Endothelial cell of umbilical vein (primary cell): Measurements from ENCODE around the gene MCC. TPM values are rescaled to one million over a fixed set of nuclear protein-coding genes. Genes with fewer than 3 reads are reported as not detected.

Experiments
- BruUV-seq: library from RNA; stranded (reverse); fragments of 400-500 nt; replicated peaks from 2 replicates; lab custom pipeline; 2021; lab: Mats Ljungman, UMichigan
- CTCF ChIA-PET: fragments of 300-600, 350-600 bp; sonication (Branson Sonifier 250); formaldehyde crosslinking; loops from one replicate; lab custom pipeline; 2021; ENCODE audit warnings: antibody characterized with exemption, inconsistent platforms; lab: Charles Lee
- POLR2A ChIA-PET: fragments of 300-600, 350-600 bp; sonication (Branson Sonifier 250); formaldehyde crosslinking; loops from one replicate; lab custom pipeline; 2021; ENCODE audit warnings: antibody characterized with exemption, inconsistent platforms; lab: Charles Lee
- DNase-seq: peaks from one replicate; pipeline ENCODE4 v3.0.0-alpha.2; 2011; ENCODE audit warnings: low read depth, low spot score
- FAIRE-seq: peaks from 2 replicates; lab custom pipeline; 2011; peaks lifted over from hg19 to GRCh38; lab: Jason Lieb, UNC
- H2AFZ ChIP-seq: 2 replicates; pipeline ENCODE4 v1.6.0; 2012; ENCODE audit warnings: low read depth, low read length, control low read depth, inconsistent platforms
- H3K27ac ChIP-seq: 2 replicates; pipeline ENCODE4 v1.5.1; 2011; ENCODE audit warnings: low read depth, mild to moderate bottlenecking, control low read depth, low read length, moderate library complexity; ENCODE audit not compliant: insufficient read depth
- H3K27me3 ChIP-seq, 2 experiments: 2 replicates each; pipeline versions ENCODE4 v1.6.0 to v1.6.1; 2011; ENCODE audit warnings: low read length in 2 of 2, mixed read lengths in 1 of 2; ENCODE audit not compliant: control insufficient read depth in 2 of 2, insufficient read depth in 2 of 2
- H3K36me3 ChIP-seq, 2 experiments: 2 replicates in 1 of 2; 3 replicates in 1 of 2; pipeline ENCODE4 v1.5.1; 2011; ENCODE audit warnings: low read length in 2 of 2, mild to moderate bottlenecking in 1 of 2, moderate library complexity in 1 of 2; ENCODE audit not compliant: control insufficient read depth in 2 of 2, insufficient read depth in 2 of 2; ENCODE audit errors: extremely low read depth in 1 of 2
- H3K4me1 ChIP-seq: 3 replicates; pipeline ENCODE4 v1.5.1; 2011; ENCODE audit warnings: mild to moderate bottlenecking, low read length; ENCODE audit not compliant: control insufficient read depth, insufficient read depth; ENCODE audit errors: extremely low read depth
- H3K4me2 ChIP-seq: 2 replicates; pipeline ENCODE4 v1.6.1; 2011; ENCODE audit warnings: low read length, control low read depth, mixed read lengths; ENCODE audit not compliant: insufficient read depth
- H3K4me3 ChIP-seq, 3 experiments: fragments of 200-600 bp in 1 of 3; sonication (generic), shearing (Covaris generic) in 1 of 3; replicated peaks in 1 of 3; 2 replicates each; pipeline ENCODE4 v1.5.1; 2011 to 2016; ENCODE audit warnings: control low read depth in 3 of 3, low read length in 3 of 3, mild to moderate bottlenecking in 2 of 3, inconsistent platforms in 1 of 3, low read depth in 1 of 3, moderate library complexity in 1 of 3; ENCODE audit not compliant: insufficient read depth in 1 of 3
- H3K79me2 ChIP-seq: 2 replicates; pipeline ENCODE4 v1.6.0; 2012; ENCODE audit warnings: low read length, inconsistent platforms; ENCODE audit not compliant: control insufficient read depth, insufficient read depth
- H3K9ac ChIP-seq: replicated peaks from 2 replicates; pipeline ENCODE3; 2011; ENCODE audit warnings: low read length, control low read depth; ENCODE audit not compliant: insufficient read depth; ENCODE audit errors: extremely low read depth
- H3K9me1 ChIP-seq: replicated peaks from 3 replicates; pipeline ENCODE4 v1.6.0; 2011; ENCODE audit warnings: mild to moderate bottlenecking, low read length; ENCODE audit not compliant: control insufficient read depth, insufficient read depth; ENCODE audit errors: extremely low read depth
- H3K9me3 ChIP-seq: replicated peaks from 2 replicates; pipeline ENCODE4 v1.5.1; 2012; ENCODE audit warnings: low read length, inconsistent platforms; ENCODE audit not compliant: control insufficient read depth, insufficient read depth
- H4K20me1 ChIP-seq: replicated peaks from 2 replicates; pipeline ENCODE3; 2011; ENCODE audit warnings: mild to moderate bottlenecking, low read length; ENCODE audit not compliant: control insufficient read depth, insufficient read depth; ENCODE audit errors: extremely low read depth
- EZH2 ChIP-seq: IDR thresholded peaks from 2 replicates; pipeline ENCODE4 v1.6.1; 2012; ENCODE audit warnings: borderline replicate concordance, low read depth, mild to moderate bottlenecking, moderate library complexity, low read length, inconsistent platforms; ENCODE audit not compliant: severe bottlenecking
- FOS ChIP-seq: IDR thresholded peaks from 2 replicates; pipeline ENCODE4 v1.6.1; 2011; ENCODE audit warnings: mild to moderate bottlenecking, low read length, moderate library complexity, borderline replicate concordance; ENCODE audit not compliant: insufficient read depth
- GATA2 ChIP-seq: IDR thresholded peaks from 2 replicates; pipeline ENCODE4 v1.7.0; 2011; ENCODE audit warnings: low read depth, mild to moderate bottlenecking, moderate library complexity, mixed read lengths, low read length; ENCODE audit not compliant: insufficient read length, insufficient read depth
- JUN ChIP-seq: IDR thresholded peaks from 2 replicates; pipeline ENCODE4 v1.6.1; 2011; ENCODE audit warnings: borderline replicate concordance, low read depth; ENCODE audit not compliant: insufficient read length, insufficient read depth
- MYC ChIP-seq: IDR thresholded peaks from one replicate; pipeline ENCODE4 v1.6.1; 2011; ENCODE audit warnings: mild to moderate bottlenecking, low read depth, low read length
- POLR2A ChIP-seq: IDR thresholded peaks from 2 replicates; pipeline ENCODE4 v1.6.1; 2012; ENCODE audit warnings: low read depth, mild to moderate bottlenecking, control low read depth, low read length
- POLR2AphosphoS5 ChIP-seq: IDR thresholded peaks from 2 replicates; pipeline ENCODE4 v1.6.1; 2012; ENCODE audit warnings: low read depth, mild to moderate bottlenecking, control low read depth, low read length, moderate library complexity; ENCODE audit not compliant: insufficient read depth
- dilution Hi-C: fragments of 300-500 bp; cut with MboI; formaldehyde crosslinking; loops from one replicate; pipeline ENCODE4 v1.15.0; 2019; ENCODE audit warnings: low sequenced_read_pairs; ENCODE audit not compliant: extremely low pct_ligation_motif_present
- intact Hi-C: fragments of 100-400 bp; cut with micrococcal nuclease; formaldehyde crosslinking; loops from one replicate; pipeline ENCODE4 v1.10.0; 2022
- polyA plus RNA-seq, 4 experiments: library from polyadenylated mRNA; depleted of rRNA in 3 of 4; stranded (reverse) in 3 of 4; unstranded in 1 of 4; fragments of >200 nt; gene quantifications; 2 replicates each; pipeline versions ENCODE4 v1.2.1 to v1.2.3, GENCODE V29; 2011 to 2012; ENCODE audit warnings: missing spikeins in 1 of 4
- total RNA-seq: library from RNA; stranded (reverse); gene quantifications from 2 replicates; pipeline ENCODE4 v1.2.3, GENCODE V29; 2021
- TF ChIP-seq, protein P1 (sequence below): IDR thresholded peaks from 2 replicates; pipeline ENCODE4 v1.6.1; 2011; ENCODE audit not compliant: insufficient read depth, insufficient read length
- TF ChIP-seq, protein P2 (sequence below), 2 donors: IDR thresholded peaks; 1 replicate in 1 of 2; 2 replicates in 1 of 2; pipeline ENCODE4 v1.5.1; 2011; ENCODE audit warnings: low read length in 2 of 2, mild to moderate bottlenecking in 2 of 2, moderate library complexity in 2 of 2, control low read depth in 1 of 2, inconsistent platforms in 1 of 2, low read depth in 1 of 2; ENCODE audit not compliant: insufficient read depth in 1 of 2; ENCODE audit errors: extremely low read depth in 1 of 2

MCC gene
- total and polyA plus RNA-seq, 2 donors (not counting 3 experiments of a cell fraction or from before 2014, with no cell fraction given) = 6.9 to 27.5 TPM

DNA sequence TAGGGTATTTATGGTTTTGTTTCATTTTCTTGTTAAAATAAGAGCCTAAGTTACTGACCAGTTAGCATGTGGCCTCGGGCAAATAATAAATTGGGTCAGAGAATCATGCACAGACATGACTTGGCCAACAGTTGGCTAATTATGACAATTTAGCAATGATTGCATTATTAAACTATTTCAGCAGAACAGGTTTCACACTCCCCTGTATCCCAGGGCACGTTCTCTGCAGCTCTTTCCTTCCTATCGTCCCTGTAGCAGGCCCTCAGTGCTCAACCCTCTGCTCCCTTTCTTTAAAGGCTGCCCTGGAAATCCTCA is 221.4 kb downstream of the MCC start:
- H4K20me1 ChIP-seq = no peaks in the 10 kb centered on the region
- no peaks in the 10 kb centered on the region for H3K27me3 ChIP-seq
- H3K4me1 ChIP-seq = peaks cover 30% of the 10 kb centered on the region
- BruUV-seq = no TSS peak
- H3K4me3 ChIP-seq = no peak overlapping the region
- no peak overlapping the region for H2AFZ ChIP-seq
- peaks cover 3% of the 10 kb centered on the region for H3K79me2 ChIP-seq
- intact Hi-C loops (no loop called here), dilution Hi-C loops (no loop called here)
- FAIRE-seq = no peak
- H3K27ac ChIP-seq = no peak overlapping the region
- POLR2A ChIA-PET = no interaction called here
- no peaks in the 10 kb centered on the region for H3K36me3 ChIP-seq
- TF ChIP-seq GATA2 (no peak), POLR2A (no peak), FOS (no peak), MYC (no peak), POLR2AphosphoS5 (no peak), JUN (no peak), EZH2 (no peak)
- TF ChIP-seq, protein P1, sequence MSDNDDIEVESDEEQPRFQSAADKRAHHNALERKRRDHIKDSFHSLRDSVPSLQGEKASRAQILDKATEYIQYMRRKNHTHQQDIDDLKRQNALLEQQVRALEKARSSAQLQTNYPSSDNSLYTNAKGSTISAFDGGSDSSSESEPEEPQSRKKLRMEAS = no peak
- TF ChIP-seq, protein P2, sequence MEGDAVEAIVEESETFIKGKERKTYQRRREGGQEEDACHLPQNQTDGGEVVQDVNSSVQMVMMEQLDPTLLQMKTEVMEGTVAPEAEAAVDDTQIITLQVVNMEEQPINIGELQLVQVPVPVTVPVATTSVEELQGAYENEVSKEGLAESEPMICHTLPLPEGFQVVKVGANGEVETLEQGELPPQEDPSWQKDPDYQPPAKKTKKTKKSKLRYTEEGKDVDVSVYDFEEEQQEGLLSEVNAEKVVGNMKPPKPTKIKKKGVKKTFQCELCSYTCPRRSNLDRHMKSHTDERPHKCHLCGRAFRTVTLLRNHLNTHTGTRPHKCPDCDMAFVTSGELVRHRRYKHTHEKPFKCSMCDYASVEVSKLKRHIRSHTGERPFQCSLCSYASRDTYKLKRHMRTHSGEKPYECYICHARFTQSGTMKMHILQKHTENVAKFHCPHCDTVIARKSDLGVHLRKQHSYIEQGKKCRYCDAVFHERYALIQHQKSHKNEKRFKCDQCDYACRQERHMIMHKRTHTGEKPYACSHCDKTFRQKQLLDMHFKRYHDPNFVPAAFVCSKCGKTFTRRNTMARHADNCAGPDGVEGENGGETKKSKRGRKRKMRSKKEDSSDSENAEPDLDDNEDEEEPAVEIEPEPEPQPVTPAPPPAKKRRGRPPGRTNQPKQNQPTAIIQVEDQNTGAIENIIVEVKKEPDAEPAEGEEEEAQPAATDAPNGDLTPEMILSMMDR (IDR thresholded peaks at IDR 0.05; ENCODE audit: extremely low read depth in 1 of 2, insufficient read depth in 1 of 2, low read depth in 1 of 2, low read length in 2 of 2) = no peak
- no peak overlapping the region for H3K4me2 ChIP-seq
- CTCF ChIA-PET = no interaction called here
- H3K9me1 ChIP-seq = no peaks in the 10 kb centered on the region
- H3K9me3 ChIP-seq = no peaks in the 10 kb centered on the region
- no peak overlapping the region for H3K9ac ChIP-seq
- DNase-seq = no peak
